HepG2 (cell line): ENCODE data around the gene ACSBG1. TPM values are rescaled to one million over a fixed set of nuclear protein-coding genes. Genes with fewer than 3 reads are reported as not detected.

Source experiments
- ATAC-seq: fragments of 200-7000 bp; cut with Tn5 transposase; 3 replicates; pipeline ENCODE4 v1.9.1; 2020; ENCODE audit warnings: mild to moderate bottlenecking, moderate library complexity
- BruUV-seq: library from RNA; stranded (reverse); fragments of 400-500 nt; replicated peaks from 2 replicates; lab custom pipeline; 2021; lab: Mats Ljungman, UMichigan
- CTCF ChIA-PET: fragments of 300-600 bp; formaldehyde crosslinking; extraction: SDS; loops from one replicate; lab custom pipeline; 2021; ENCODE audit warnings: low total read pairs, inconsistent platforms, low intra/inter-chr PET ratio; lab: Yijun Ruan, JAX
- POLR2A ChIA-PET: fragments of 350-600 bp; sonication (Branson Sonifier 250); formaldehyde crosslinking; loops from one replicate; lab custom pipeline; 2020; ENCODE audit warnings: antibody characterized with exemption, inconsistent platforms; lab: Yijun Ruan, JAX
- DNase-seq: peaks from one replicate; pipeline ENCODE4 v3.0.0-alpha.2; 2015; ENCODE audit warnings: low spot score
- FAIRE-seq: peaks from 3 replicates; lab custom pipeline; 2011; peaks lifted over from hg19 to GRCh38; lab: Jason Lieb, UNC
- H2AFZ ChIP-seq: one replicate; pipeline ENCODE4 v1.6.1; 2011; ENCODE audit warnings: low read length, inconsistent platforms
- H3K27ac ChIP-seq: fragments of 300-600 bp; 3 replicates; pipeline ENCODE4 v1.8.0; 2011; ENCODE audit warnings: mixed run types, mild to moderate bottlenecking, mixed read lengths, low read length, inconsistent platforms; ENCODE audit not compliant: insufficient read depth; ENCODE audit errors: extremely low read length
- H3K27me3 ChIP-seq, 2 experiments: fragments of 200-600 bp in 1 of 2; 2 replicates in 1 of 2; 3 replicates in 1 of 2; pipeline versions ENCODE4 v1.6.0 to v1.8.0; 2011; ENCODE audit warnings: low read length in 2 of 2, mild to moderate bottlenecking in 2 of 2, moderate library complexity in 2 of 2, inconsistent platforms in 1 of 2; ENCODE audit not compliant: insufficient read depth in 2 of 2, control insufficient read depth in 1 of 2
- H3K36me3 ChIP-seq, 2 experiments: fragments of 200-600 bp in 1 of 2; replicated peaks in 1 of 2; 2 replicates in 1 of 2; 3 replicates in 1 of 2; pipeline versions ENCODE4 v1.5.1 to v1.8.0; 2011; ENCODE audit warnings: low read length in 2 of 2, inconsistent platforms in 1 of 2; ENCODE audit not compliant: insufficient read depth in 2 of 2, control insufficient read depth in 1 of 2
- H3K4me1 ChIP-seq: 2 replicates; pipeline ENCODE4 v1.5.1; 2012; ENCODE audit warnings: low read length, inconsistent platforms; ENCODE audit not compliant: insufficient read depth
- H3K4me2 ChIP-seq: 2 replicates; pipeline ENCODE4 v1.6.0; 2011; ENCODE audit warnings: low read depth, low read length, inconsistent platforms
- H3K4me3 ChIP-seq, 3 experiments: fragments of 200-600 bp in 1 of 3; sonication (generic), shearing (Covaris generic) in 1 of 3; replicated peaks in 1 of 3; 2 replicates each; pipeline ENCODE4 v1.5.1; 2011 to 2016; ENCODE audit warnings: low read length in 3 of 3, inconsistent platforms in 2 of 3, low read depth in 2 of 3, mild to moderate bottlenecking in 2 of 3, control low read depth in 1 of 3, mixed read lengths in 1 of 3; ENCODE audit not compliant: insufficient read depth in 1 of 3
- H3K79me2 ChIP-seq: one replicate; pipeline ENCODE4 v1.6.1; 2011; ENCODE audit warnings: low read length, inconsistent platforms; ENCODE audit not compliant: insufficient read depth
- H3K9ac ChIP-seq: 2 replicates; pipeline ENCODE4 v1.6.0; 2011; ENCODE audit warnings: mild to moderate bottlenecking, low read depth, low read length, inconsistent platforms; ENCODE audit not compliant: insufficient read depth
- H3K9me3 ChIP-seq: 2 replicates; pipeline ENCODE4 v1.5.1; 2012; ENCODE audit warnings: mild to moderate bottlenecking, low read length
- H4K20me1 ChIP-seq: 2 replicates; pipeline ENCODE4 v1.6.0; 2011; ENCODE audit warnings: inconsistent platforms, mild to moderate bottlenecking, low read length, moderate library complexity; ENCODE audit not compliant: insufficient read depth
- HES4 ChIP-seq: sonication (generic); formaldehyde crosslinking; IDR thresholded peaks from 2 replicates; pipeline ENCODE4 v1.9.0; 2021; ENCODE audit warnings: mild to moderate bottlenecking, missing genetic modification reagents, borderline replicate concordance
- SYNCRIP ChIP-seq: fragments of 200-400 bp; formaldehyde crosslinking; IDR thresholded peaks from 2 replicates; pipeline ENCODE4 v1.6.1; 2018; ENCODE audit warnings: mild to moderate bottlenecking, low read depth, low read length; ENCODE audit not compliant: insufficient read depth
- XBP1 ChIP-seq: sonication (generic); formaldehyde crosslinking; IDR thresholded peaks from 2 replicates; pipeline ENCODE4 v1.5.0; 2020; ENCODE audit warnings: missing genetic modification reagents
- ZNF543 ChIP-seq: sonication (generic); formaldehyde crosslinking; IDR thresholded peaks from 2 replicates; pipeline ENCODE4 v1.4.0; 2020; ENCODE audit warnings: mild to moderate bottlenecking, missing genetic modification reagents
- in situ Hi-C: cut with HindIII; loops from 2 replicates; pipeline ENCODE4 v1.10.0; 2017; ENCODE audit warnings: low pct_unique_long_range_greater_than_20kb; ENCODE audit not compliant: extremely low pct_ligation_motif_present
- intact Hi-C: fragments of 100-400 bp; cut with micrococcal nuclease; formaldehyde crosslinking; loops from one replicate; pipeline ENCODE4 v1.10.0; 2022; ENCODE audit not compliant: unreplicated experiment
- polyA plus RNA-seq, 8 experiments: library from polyadenylated mRNA; depleted of rRNA in 3 of 8; stranded (reverse) in 7 of 8; unstranded in 1 of 8; fragments of >200 nt; fragmentation: Illumina TruSeq in 4 of 8; extraction: Trizol in 4 of 8; gene quantifications; 2 replicates each; pipeline versions ENCODE4 v1.2.1 to v1.2.3, GENCODE V29; 2011 to 2016; ENCODE audit warnings: low read depth in 4 of 8, missing spikeins in 1 of 8, mixed read lengths in 1 of 8; ENCODE audit not compliant: insufficient read depth in 1 of 8
- total RNA-seq, 5 experiments: library from RNA; depleted of rRNA; stranded (reverse); fragments of >200 nt; fragmentation: Illumina TruSeq; extraction: Trizol; gene quantifications; 2 replicates each; pipeline ENCODE4 v1.2.3, GENCODE V29; 2016; ENCODE audit warnings: low read depth in 1 of 5
- TF ChIP-seq, protein P1 (sequence below), 2 experiments: sonication (generic) in 1 of 2; formaldehyde crosslinking in 1 of 2; IDR thresholded peaks; 2 replicates each; pipeline versions ENCODE4 v1.6.1 to v1.9.0; 2014 to 2022; ENCODE audit warnings: antibody characterized with exemption in 1 of 2, borderline replicate concordance in 1 of 2, inconsistent platforms in 1 of 2, low read depth in 1 of 2, missing genetic modification reagents in 1 of 2

The ACSBG1 gene
- total and polyA plus RNA-seq, 2 of the 13 experiments (the other 11 are each of a cell fraction or from before 2014, with no cell fraction given) = 0.35 to 0.81 TPM

- DNase-seq = no peak
- FAIRE-seq = no peak
- H3K9me3 ChIP-seq = no peaks in the 10 kb centered on the region
- H2AFZ ChIP-seq = no peak overlapping the region
- no peak overlapping the region for H3K4me2 ChIP-seq
- POLR2A ChIA-PET = no interaction called here
- intact Hi-C loops = no loop called here
- ATAC-seq = no peak
- no peak for TF ChIP-seq HES4 (CRISPR knock-in tag)
- no peak for TF ChIP-seq ZNF543 (CRISPR knock-in tag)
- TF ChIP-seq, protein P1, sequence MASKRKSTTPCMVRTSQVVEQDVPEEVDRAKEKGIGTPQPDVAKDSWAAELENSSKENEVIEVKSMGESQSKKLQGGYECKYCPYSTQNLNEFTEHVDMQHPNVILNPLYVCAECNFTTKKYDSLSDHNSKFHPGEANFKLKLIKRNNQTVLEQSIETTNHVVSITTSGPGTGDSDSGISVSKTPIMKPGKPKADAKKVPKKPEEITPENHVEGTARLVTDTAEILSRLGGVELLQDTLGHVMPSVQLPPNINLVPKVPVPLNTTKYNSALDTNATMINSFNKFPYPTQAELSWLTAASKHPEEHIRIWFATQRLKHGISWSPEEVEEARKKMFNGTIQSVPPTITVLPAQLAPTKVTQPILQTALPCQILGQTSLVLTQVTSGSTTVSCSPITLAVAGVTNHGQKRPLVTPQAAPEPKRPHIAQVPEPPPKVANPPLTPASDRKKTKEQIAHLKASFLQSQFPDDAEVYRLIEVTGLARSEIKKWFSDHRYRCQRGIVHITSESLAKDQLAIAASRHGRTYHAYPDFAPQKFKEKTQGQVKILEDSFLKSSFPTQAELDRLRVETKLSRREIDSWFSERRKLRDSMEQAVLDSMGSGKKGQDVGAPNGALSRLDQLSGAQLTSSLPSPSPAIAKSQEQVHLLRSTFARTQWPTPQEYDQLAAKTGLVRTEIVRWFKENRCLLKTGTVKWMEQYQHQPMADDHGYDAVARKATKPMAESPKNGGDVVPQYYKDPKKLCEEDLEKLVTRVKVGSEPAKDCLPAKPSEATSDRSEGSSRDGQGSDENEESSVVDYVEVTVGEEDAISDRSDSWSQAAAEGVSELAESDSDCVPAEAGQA (IDR thresholded peaks at IDR 0.05; ENCODE audit: low read depth) = no peak
- TF ChIP-seq, protein P1 (CRISPR knock-in tag; IDR thresholded peaks at IDR 0.05; ENCODE audit: borderline replicate concordance) = no peak
- TF ChIP-seq SYNCRIP = no peak
- no peak for TF ChIP-seq XBP1 (CRISPR knock-in tag)
- TF ChIP-seq, all 625 proteins: peak for 0
- H3K36me3 ChIP-seq = no peaks in the 10 kb centered on the region
- peaks cover 29% of the 10 kb centered on the region for H3K4me1 ChIP-seq
- no peaks in the 10 kb centered on the region for H3K79me2 ChIP-seq
- H3K27me3 ChIP-seq = peaks cover 0 to 9% of the 10 kb centered on the region in 2 experiments; a peak in 1 of 5 replicates
- H3K9ac ChIP-seq = no peak overlapping the region
- no peak overlapping the region for H3K27ac ChIP-seq
- no TSS peak for BruUV-seq
- in situ Hi-C loops = no loop called here
- no peak overlapping the region for H3K4me3 ChIP-seq
- no peaks in the 10 kb centered on the region for H4K20me1 ChIP-seq
- CTCF ChIA-PET = no interaction called here
These were observed 94.1 kb downstream of the ACSBG1 start for GRCh38 chr15:78140292-78140691.
